GM21619 (cell line): Measurements from ENCODE around the gene TTC38.

ENCODE experiments used
- ATAC-seq: cut with Tn5 transposase; IDR thresholded peaks from one replicate; pipeline ENCODE4 v1.9.1; 2021; ENCODE audit not compliant: unreplicated experiment

TTC38 gene

GRCh38 chr22:46276563-46276962, 8.8 kb downstream of the TTC38 start:
- ATAC-seq = no peak

- no peak for ATAC-seq
Measured at GRCh38 chr22:46278656-46279645, 11.1 kb downstream of the TTC38 start.

- ATAC-seq = no peak
Measured at GRCh38 chr22:46280063-46280817, 12.4 kb downstream of the TTC38 start.

- ATAC-seq = no peak
Measured at GRCh38 chr22:46280999-46281623, 13.3 kb downstream of the TTC38 start.

- ATAC-seq = no peak
Measured at GRCh38 chr22:46281866-46282678, 14.3 kb downstream of the TTC38 start.

- ATAC-seq = no peak
Measured at GRCh38 chr22:46286006-46286405, 18.2 kb downstream of the TTC38 start.

DNA sequence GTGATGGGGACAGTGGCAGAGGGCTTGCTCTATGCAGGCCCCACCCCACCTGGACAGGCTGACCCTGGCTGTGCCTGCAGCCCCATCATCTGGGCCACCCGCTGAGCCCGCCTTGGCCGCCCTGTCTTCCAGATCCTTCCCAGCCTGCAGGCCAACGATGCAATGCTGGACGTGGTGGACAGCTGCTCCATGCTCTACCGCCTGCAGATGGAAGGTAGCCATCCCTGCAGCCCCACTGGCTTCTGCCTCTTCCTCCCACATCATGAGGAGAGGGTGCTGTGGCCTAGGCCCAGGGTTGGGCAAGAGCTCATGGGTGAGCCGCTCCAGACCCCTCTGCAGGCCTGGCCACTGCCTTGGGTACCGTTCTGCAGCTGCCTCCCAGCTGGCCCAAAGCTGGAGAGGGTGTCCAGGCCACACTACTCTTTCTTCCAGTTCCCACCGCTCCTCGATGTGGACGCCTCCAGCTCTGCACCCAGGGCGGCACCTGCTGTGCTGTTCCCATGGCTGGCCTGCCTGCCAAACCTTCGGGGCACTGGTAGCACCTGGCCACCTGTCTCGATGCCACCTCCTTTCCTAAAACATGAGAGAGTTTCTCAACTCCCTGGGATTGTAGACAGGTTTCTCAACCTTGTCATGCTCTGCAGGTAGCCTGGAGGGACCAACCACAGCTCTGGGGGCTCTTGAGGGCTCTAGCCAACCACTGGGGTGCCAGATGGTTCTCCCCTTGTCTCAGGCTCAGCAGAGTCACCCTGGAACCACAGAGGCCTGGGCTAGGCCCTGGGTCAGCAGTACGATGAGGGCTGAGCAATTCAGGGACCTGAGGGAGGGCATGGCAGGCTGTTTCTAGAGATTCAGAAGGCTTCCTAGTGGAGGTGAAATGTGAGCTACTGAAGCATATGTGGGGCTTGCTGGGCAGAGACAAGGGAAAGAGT, 19.4 kb downstream of the TTC38 start:
- ATAC-seq = no peak

DNA sequence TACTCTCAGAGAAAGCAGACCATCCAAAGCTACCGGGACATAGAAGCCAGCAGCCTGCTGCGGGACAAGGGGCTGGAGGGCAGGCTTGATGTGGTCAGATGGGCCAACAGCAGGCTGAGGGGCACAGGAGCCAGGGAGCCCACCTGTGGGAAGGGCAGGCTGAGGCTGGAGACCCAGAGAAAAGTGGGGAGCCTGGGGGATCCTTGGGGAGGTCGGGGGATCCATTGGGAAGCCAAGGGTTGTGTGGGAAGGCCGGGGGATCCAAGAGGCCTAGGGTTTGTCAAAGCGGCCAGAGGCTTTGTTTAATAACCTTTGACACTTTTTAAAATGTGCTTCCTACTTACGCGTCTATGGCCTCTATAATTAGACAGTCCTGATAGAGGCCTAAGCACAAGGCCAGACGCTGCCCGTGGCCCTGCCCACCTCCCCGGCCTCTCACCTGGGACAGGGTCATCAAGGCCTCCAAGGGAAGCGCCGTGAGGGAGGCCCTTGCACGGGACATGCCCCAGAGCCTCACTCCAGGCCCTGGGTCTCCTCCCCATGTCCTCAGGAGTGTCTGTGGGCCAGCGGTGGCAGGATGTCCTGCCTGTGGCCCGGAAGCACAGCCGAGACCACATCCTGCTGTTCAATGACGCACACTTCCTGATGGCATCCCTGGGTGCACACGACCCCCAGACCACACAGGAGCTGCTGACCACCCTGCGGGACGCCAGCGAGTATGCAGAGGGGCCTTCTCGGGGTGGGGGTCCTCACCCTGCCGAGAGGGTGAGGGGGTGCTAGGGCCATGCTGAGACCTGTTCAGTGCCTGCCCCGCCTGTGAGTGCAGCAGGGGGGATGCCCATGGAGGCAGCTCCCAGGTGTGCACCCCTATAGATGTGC, 20.3 kb downstream of the TTC38 start:
- peak; percentile 81 for ATAC-seq

DNA sequence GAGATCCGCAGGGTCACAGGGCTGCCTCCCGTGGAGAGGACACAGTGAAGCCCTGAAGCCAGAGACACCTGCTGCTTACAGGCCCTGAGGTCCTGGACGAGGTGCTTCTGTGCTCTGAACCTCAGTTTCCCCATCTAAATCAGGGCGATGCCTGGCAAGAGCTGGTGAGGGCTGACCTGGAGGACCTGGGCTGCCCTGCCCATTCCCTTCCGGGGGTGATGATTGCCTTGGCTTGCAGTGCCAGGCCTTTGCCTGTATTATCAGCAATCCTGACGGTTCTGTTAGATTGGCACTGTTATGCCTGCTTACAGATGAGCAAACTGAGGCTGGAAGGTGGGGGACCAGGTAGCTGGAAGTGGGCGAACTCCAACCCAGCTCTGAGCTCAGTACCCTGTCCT, 21.0 kb downstream of the TTC38 start:
- ATAC-seq = no peak

DNA sequence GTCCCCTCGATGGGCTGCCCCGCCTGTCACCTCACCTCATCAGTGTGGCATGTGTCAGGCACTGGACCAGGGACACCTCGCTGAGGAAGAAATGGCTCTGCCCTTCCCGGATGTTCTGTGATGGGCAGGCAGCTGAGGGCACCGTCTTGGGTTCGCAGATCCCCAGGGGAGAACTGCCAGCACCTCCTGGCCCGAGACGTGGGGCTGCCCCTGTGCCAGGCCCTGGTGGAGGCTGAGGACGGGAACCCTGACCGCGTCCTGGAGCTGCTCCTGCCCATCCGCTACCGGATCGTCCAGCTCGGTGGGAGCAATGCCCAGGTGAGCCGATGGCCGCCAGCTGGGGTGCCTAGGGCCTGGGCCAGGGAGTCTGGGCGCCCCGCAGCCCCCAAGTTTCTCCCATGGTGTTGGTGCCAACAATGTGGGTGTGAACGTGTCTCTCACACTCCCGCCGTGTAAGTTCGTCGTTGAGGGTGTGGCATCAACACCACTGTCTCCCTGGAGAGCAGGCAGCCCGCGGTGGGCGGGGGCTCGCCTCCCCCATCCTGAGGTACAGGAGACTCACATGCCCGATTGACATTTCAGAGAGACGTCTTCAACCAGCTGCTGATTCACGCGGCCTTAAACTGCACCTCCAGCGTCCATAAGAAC, 21.6 kb downstream of the TTC38 start:
- ATAC-seq = no peak

- ATAC-seq = no peak
Measured at GRCh38 chr22:46290121-46290842, 22.5 kb downstream of the TTC38 start.

DNA sequence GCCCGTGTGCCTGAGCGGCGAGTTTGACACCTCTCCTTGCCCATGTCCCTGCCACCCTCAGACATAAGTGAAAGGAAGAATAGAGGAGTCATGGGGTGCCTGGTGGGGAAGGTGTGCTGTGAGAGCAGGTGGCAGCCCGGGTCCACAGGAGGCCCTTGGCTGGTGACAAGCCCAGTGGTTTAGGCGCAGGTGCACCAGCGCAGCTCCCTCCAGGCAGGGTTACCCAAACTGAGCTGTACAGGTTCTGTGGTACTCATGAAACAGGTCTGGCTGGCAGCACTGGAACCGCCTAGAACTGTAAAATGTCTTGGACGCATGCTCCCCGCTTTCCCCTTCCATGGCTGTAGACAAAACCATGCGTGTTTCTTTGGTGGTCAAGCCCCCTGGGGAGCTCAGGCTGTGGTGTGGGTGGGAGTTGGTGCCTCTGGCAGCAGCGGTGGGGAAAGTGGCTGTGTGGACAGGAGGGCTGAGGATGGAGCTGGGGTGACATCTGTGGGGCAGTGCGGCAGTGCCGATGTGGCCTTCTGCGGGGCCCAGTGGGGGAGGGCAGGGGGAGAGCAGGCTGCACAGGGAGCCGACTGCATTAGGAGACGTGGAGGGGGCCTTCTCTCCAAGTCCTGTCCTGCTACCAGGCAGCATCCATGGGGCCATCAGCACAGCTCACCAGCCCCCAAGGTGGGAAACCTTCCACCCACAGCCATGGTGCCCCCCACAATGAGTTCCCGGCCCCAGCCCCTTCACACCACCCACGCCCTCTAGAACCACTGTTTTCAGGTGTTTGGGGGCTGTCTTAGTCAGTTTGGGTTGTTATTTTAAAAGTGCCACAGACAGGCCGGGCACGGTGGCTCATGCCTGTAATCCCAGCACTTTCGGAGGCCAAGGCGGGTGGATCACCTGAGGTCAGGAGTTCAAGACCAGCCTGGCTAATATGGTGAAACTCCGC, 23.3 kb downstream of the TTC38 start:
- ATAC-seq = no peak

DNA sequence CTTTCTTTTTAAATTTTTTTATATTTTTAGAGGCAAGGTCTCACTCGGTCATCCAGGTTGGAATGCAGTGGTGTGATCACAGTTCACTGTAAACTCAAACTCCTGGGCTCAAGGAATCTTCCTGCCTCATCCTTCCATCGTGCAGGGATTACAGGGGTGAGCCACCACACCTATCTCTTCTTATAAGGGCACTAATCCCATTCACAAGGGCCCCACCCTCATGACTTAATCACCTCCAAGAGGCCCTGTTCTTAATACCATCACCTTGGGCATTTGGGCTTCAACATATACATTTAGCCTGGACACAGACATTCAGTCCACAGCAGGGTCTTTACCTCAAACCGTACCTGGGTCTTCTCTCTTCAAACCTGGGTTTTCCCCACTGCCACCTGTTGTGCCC, 24.4 kb downstream of the TTC38 start:
- ATAC-seq = no peak

- no peak for ATAC-seq
Measured at GRCh38 chr22:46292732-46293131, 24.9 kb downstream of the TTC38 start.

DNA sequence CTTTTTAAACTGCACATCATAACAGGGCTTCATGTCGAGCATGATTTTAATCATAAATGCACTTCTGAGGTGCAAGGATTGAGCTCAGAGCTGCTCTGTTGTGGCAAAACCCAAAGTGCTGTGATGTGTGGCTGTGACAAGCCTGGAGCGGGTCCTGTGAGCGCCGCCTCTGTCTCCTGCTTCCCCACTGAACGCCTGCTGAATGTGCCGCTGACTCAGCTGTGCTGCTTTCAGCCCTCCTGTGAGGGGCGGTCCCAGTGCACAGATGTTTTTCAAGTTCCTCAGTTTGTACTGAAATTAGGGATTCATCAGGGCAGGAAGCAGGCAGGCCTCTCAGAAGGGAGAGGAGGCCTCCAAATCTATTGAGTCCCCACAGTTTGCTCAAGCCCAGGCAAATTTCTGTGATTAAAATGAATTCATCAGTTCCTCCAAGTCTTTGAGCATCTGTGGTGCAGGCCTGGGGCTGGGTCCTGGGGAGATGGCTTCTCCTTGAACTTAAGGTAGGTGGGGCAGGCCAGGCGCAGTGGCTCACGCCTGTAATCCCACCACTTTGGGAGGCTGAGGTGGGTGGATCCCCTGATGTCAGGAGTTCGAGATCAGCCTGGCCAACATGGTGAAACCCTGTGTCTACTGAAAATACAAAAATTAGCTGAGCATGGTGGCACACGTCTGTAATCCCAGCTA, 25.9 kb downstream of the TTC38 start:
- no peak for ATAC-seq

- no peak for ATAC-seq
Measured at GRCh38 chr22:46294784-46295183, 27.0 kb downstream of the TTC38 start.
